Endothelial cell of umbilical vein (primary cell): Measurements from ENCODE around the gene LITAFD. TPM values are rescaled to one million over a fixed set of nuclear protein-coding genes. Genes with fewer than 3 reads are reported as not detected.

Experiments used
- BruUV-seq: library from RNA; stranded (reverse); fragments of 400-500 nt; replicated peaks from 2 replicates; lab custom pipeline; 2021; lab: Mats Ljungman, UMichigan
- CTCF ChIA-PET: fragments of 300-600, 350-600 bp; sonication (Branson Sonifier 250); formaldehyde crosslinking; loops from one replicate; lab custom pipeline; 2021; ENCODE audit warnings: antibody characterized with exemption, inconsistent platforms; lab: Charles Lee
- POLR2A ChIA-PET: fragments of 300-600, 350-600 bp; sonication (Branson Sonifier 250); formaldehyde crosslinking; loops from one replicate; lab custom pipeline; 2021; ENCODE audit warnings: antibody characterized with exemption, inconsistent platforms; lab: Charles Lee
- DNase-seq: peaks from one replicate; pipeline ENCODE4 v3.0.0-alpha.2; 2011; ENCODE audit warnings: low read depth, low spot score
- FAIRE-seq: peaks from 2 replicates; lab custom pipeline; 2011; peaks lifted over from hg19 to GRCh38; lab: Jason Lieb, UNC
- H2AFZ ChIP-seq: 2 replicates; pipeline ENCODE4 v1.6.0; 2012; ENCODE audit warnings: low read depth, low read length, control low read depth, inconsistent platforms
- H3K27ac ChIP-seq: 2 replicates; pipeline ENCODE4 v1.5.1; 2011; ENCODE audit warnings: low read depth, mild to moderate bottlenecking, control low read depth, low read length, moderate library complexity; ENCODE audit not compliant: insufficient read depth
- H3K27me3 ChIP-seq, 2 experiments: 2 replicates each; pipeline versions ENCODE4 v1.6.0 to v1.6.1; 2011; ENCODE audit warnings: low read length in 2 of 2, mixed read lengths in 1 of 2; ENCODE audit not compliant: control insufficient read depth in 2 of 2, insufficient read depth in 2 of 2
- H3K36me3 ChIP-seq, 2 experiments: 2 replicates in 1 of 2; 3 replicates in 1 of 2; pipeline ENCODE4 v1.5.1; 2011; ENCODE audit warnings: low read length in 2 of 2, mild to moderate bottlenecking in 1 of 2, moderate library complexity in 1 of 2; ENCODE audit not compliant: control insufficient read depth in 2 of 2, insufficient read depth in 2 of 2; ENCODE audit errors: extremely low read depth in 1 of 2
- H3K4me1 ChIP-seq: 3 replicates; pipeline ENCODE4 v1.5.1; 2011; ENCODE audit warnings: mild to moderate bottlenecking, low read length; ENCODE audit not compliant: control insufficient read depth, insufficient read depth; ENCODE audit errors: extremely low read depth
- H3K4me2 ChIP-seq: 2 replicates; pipeline ENCODE4 v1.6.1; 2011; ENCODE audit warnings: low read length, control low read depth, mixed read lengths; ENCODE audit not compliant: insufficient read depth
- H3K4me3 ChIP-seq, 3 experiments: fragments of 200-600 bp in 1 of 3; sonication (generic), shearing (Covaris generic) in 1 of 3; replicated peaks in 1 of 3; 2 replicates each; pipeline ENCODE4 v1.5.1; 2011 to 2016; ENCODE audit warnings: control low read depth in 3 of 3, low read length in 3 of 3, mild to moderate bottlenecking in 2 of 3, inconsistent platforms in 1 of 3, low read depth in 1 of 3, moderate library complexity in 1 of 3; ENCODE audit not compliant: insufficient read depth in 1 of 3
- H3K79me2 ChIP-seq: 2 replicates; pipeline ENCODE4 v1.6.0; 2012; ENCODE audit warnings: low read length, inconsistent platforms; ENCODE audit not compliant: control insufficient read depth, insufficient read depth
- H3K9ac ChIP-seq: replicated peaks from 2 replicates; pipeline ENCODE3; 2011; ENCODE audit warnings: low read length, control low read depth; ENCODE audit not compliant: insufficient read depth; ENCODE audit errors: extremely low read depth
- H3K9me1 ChIP-seq: replicated peaks from 3 replicates; pipeline ENCODE4 v1.6.0; 2011; ENCODE audit warnings: mild to moderate bottlenecking, low read length; ENCODE audit not compliant: control insufficient read depth, insufficient read depth; ENCODE audit errors: extremely low read depth
- H3K9me3 ChIP-seq: replicated peaks from 2 replicates; pipeline ENCODE4 v1.5.1; 2012; ENCODE audit warnings: low read length, inconsistent platforms; ENCODE audit not compliant: control insufficient read depth, insufficient read depth
- H4K20me1 ChIP-seq: replicated peaks from 2 replicates; pipeline ENCODE3; 2011; ENCODE audit warnings: mild to moderate bottlenecking, low read length; ENCODE audit not compliant: control insufficient read depth, insufficient read depth; ENCODE audit errors: extremely low read depth
- CTCF ChIP-seq, 2 donors: IDR thresholded peaks; 1 replicate in 1 of 2; 2 replicates in 1 of 2; pipeline ENCODE4 v1.5.1; 2011; ENCODE audit warnings: low read length in 2 of 2, mild to moderate bottlenecking in 2 of 2, moderate library complexity in 2 of 2, control low read depth in 1 of 2, inconsistent platforms in 1 of 2, low read depth in 1 of 2; ENCODE audit not compliant: insufficient read depth in 1 of 2; ENCODE audit errors: extremely low read depth in 1 of 2
- EZH2 ChIP-seq: IDR thresholded peaks from 2 replicates; pipeline ENCODE4 v1.6.1; 2012; ENCODE audit warnings: borderline replicate concordance, low read depth, mild to moderate bottlenecking, moderate library complexity, low read length, inconsistent platforms; ENCODE audit not compliant: severe bottlenecking
- FOS ChIP-seq: IDR thresholded peaks from 2 replicates; pipeline ENCODE4 v1.6.1; 2011; ENCODE audit warnings: mild to moderate bottlenecking, low read length, moderate library complexity, borderline replicate concordance; ENCODE audit not compliant: insufficient read depth
- GATA2 ChIP-seq: IDR thresholded peaks from 2 replicates; pipeline ENCODE4 v1.7.0; 2011; ENCODE audit warnings: low read depth, mild to moderate bottlenecking, moderate library complexity, mixed read lengths, low read length; ENCODE audit not compliant: insufficient read length, insufficient read depth
- JUN ChIP-seq: IDR thresholded peaks from 2 replicates; pipeline ENCODE4 v1.6.1; 2011; ENCODE audit warnings: borderline replicate concordance, low read depth; ENCODE audit not compliant: insufficient read length, insufficient read depth
- MAX ChIP-seq: IDR thresholded peaks from 2 replicates; pipeline ENCODE4 v1.6.1; 2011; ENCODE audit not compliant: insufficient read depth, insufficient read length
- MYC ChIP-seq: IDR thresholded peaks from one replicate; pipeline ENCODE4 v1.6.1; 2011; ENCODE audit warnings: mild to moderate bottlenecking, low read depth, low read length
- POLR2A ChIP-seq: IDR thresholded peaks from 2 replicates; pipeline ENCODE4 v1.6.1; 2012; ENCODE audit warnings: low read depth, mild to moderate bottlenecking, control low read depth, low read length
- POLR2AphosphoS5 ChIP-seq: IDR thresholded peaks from 2 replicates; pipeline ENCODE4 v1.6.1; 2012; ENCODE audit warnings: low read depth, mild to moderate bottlenecking, control low read depth, low read length, moderate library complexity; ENCODE audit not compliant: insufficient read depth
- dilution Hi-C: fragments of 300-500 bp; cut with MboI; formaldehyde crosslinking; loops from one replicate; pipeline ENCODE4 v1.15.0; 2019; ENCODE audit warnings: low sequenced_read_pairs; ENCODE audit not compliant: extremely low pct_ligation_motif_present
- intact Hi-C: fragments of 100-400 bp; cut with micrococcal nuclease; formaldehyde crosslinking; loops from one replicate; pipeline ENCODE4 v1.10.0; 2022
- polyA plus RNA-seq, 4 experiments: library from polyadenylated mRNA; depleted of rRNA in 3 of 4; stranded (reverse) in 3 of 4; unstranded in 1 of 4; fragments of >200 nt; gene quantifications; 2 replicates each; pipeline versions ENCODE4 v1.2.1 to v1.2.3, GENCODE V29; 2011 to 2012; ENCODE audit warnings: missing spikeins in 1 of 4
- total RNA-seq: library from RNA; stranded (reverse); gene quantifications from 2 replicates; pipeline ENCODE4 v1.2.3, GENCODE V29; 2021

LITAFD gene
- total and polyA plus RNA-seq, 2 donors (not counting 3 experiments of a cell fraction or from before 2014, with no cell fraction given) = not detected

- Histone ChIP-seq H2AFZ (no peak overlapping the region), H3K4me1 (no peaks in the 10 kb centered on the region), H3K27me3 (no peaks in the 10 kb centered on the region), H3K9ac (no peak overlapping the region), H3K36me3 (peaks cover 5 to 13% of the 10 kb centered on the region in 2 experiments), H3K9me1 (no peaks in the 10 kb centered on the region), H3K27ac (no peak overlapping the region), H4K20me1 (peaks cover 17% of the 10 kb centered on the region), H3K79me2 (peaks cover 99% of the 10 kb centered on the region), H3K4me2 (no peak overlapping the region), H3K4me3 (no peak overlapping the region), H3K9me3 (no peaks in the 10 kb centered on the region)
- no TSS peak for BruUV-seq
- DNase-seq = peak; percentile 42
- CTCF ChIA-PET = interaction anchor here (1.6 to 2.1 kb wide), 2 partner anchors 77 to 207 kb away, joined by 3 to 9 read pairs; no protein-coding TSS in a partner anchor
- intact Hi-C loops = no loop called here
- POLR2A ChIA-PET = interaction anchor here (0.9 kb wide), 1 partner anchor 77 kb away, joined by 3 read pairs; no protein-coding TSS in a partner anchor
- TF ChIP-seq CTCF (IDR thresholded peaks at IDR 0.05; ENCODE audit: extremely low read depth in 1 of 2, insufficient read depth in 1 of 2, low read depth in 1 of 2, low read length in 2 of 2) (no peak), EZH2 (no peak), MAX (no peak), POLR2AphosphoS5 (no peak), JUN (no peak), MYC (no peak), POLR2A (no peak), FOS (no peak), GATA2 (no peak)
- dilution Hi-C loops = no loop called here
- peak; percentile 24 for FAIRE-seq
Observed at GRCh38 chr16:8931859-8932258, 49.7 kb downstream of the LITAFD start.
